Neural cell (in vitro differentiated cells): ENCODE measurements around the gene SUMF1. TPM values are rescaled to one million over a fixed set of nuclear protein-coding genes. Genes with fewer than 3 reads are reported as not detected.

Experiments
- H2AFZ ChIP-seq: fragments of 200-600, 300-800 bp; sonication (generic), shearing (Covaris generic); 2 replicates; pipeline ENCODE4 v1.6.0; 2014; ENCODE audit warnings: low read depth, mild to moderate bottlenecking, antibody characterized with exemption, low read length, moderate library complexity
- H3F3A ChIP-seq: fragments of 200-600 bp; shearing (Covaris generic); 2 replicates; pipeline ENCODE4 v1.6.1; 2016; ENCODE audit warnings: mild to moderate bottlenecking, moderate library complexity, mixed read lengths, antibody characterized with exemption, low read length; ENCODE audit not compliant: insufficient read depth, poor library complexity, severe bottlenecking
- H3K27ac ChIP-seq: fragments of 200-600, 300-800 bp; sonication (generic), shearing (Covaris generic); 2 replicates; pipeline ENCODE4 v1.5.1; 2014; ENCODE audit warnings: mild to moderate bottlenecking, low read length, moderate library complexity
- H3K27me3 ChIP-seq: fragments of 300-800, 200-600 bp; sonication (generic), shearing (Covaris generic); 2 replicates; pipeline ENCODE4 v1.6.0; 2014; ENCODE audit warnings: mild to moderate bottlenecking, low read depth, low read length, moderate library complexity; ENCODE audit not compliant: insufficient read depth
- H3K36me3 ChIP-seq: fragments of 300-800, 200-600 bp; sonication (generic), shearing (Covaris generic); 2 replicates; pipeline ENCODE4 v1.5.1; 2014; ENCODE audit warnings: mild to moderate bottlenecking, antibody characterized with exemption, low read length, moderate library complexity; ENCODE audit not compliant: insufficient read depth
- H3K4me2 ChIP-seq: fragments of 300-800, 200-600 bp; sonication (generic), shearing (Covaris generic); 2 replicates; pipeline ENCODE4 v1.6.0; 2014; ENCODE audit warnings: mild to moderate bottlenecking, low read length
- H3K4me3 ChIP-seq: fragments of 300-800, 200-600 bp; sonication (generic), shearing (Covaris generic); 2 replicates; pipeline ENCODE4 v1.5.1; 2014; ENCODE audit warnings: mild to moderate bottlenecking, low read length, moderate library complexity
- H3K79me2 ChIP-seq: fragments of 200-600 bp; shearing (Covaris generic); replicated peaks from 2 replicates; pipeline ENCODE4 v1.6.0; 2014; ENCODE audit warnings: mild to moderate bottlenecking, low read length, moderate library complexity; ENCODE audit not compliant: insufficient read depth
- H3K9ac ChIP-seq: fragments of 300-800, 200-600 bp; sonication (generic), shearing (Covaris generic); 2 replicates; pipeline ENCODE4 v1.6.1; 2016; ENCODE audit warnings: mild to moderate bottlenecking, low read length, mixed read lengths
- H3K9me2 ChIP-seq: fragments of 200-600 bp; shearing (Covaris generic); 2 replicates; pipeline ENCODE4 v1.6.1; 2016; ENCODE audit warnings: mild to moderate bottlenecking, low read length, mixed read lengths; ENCODE audit not compliant: insufficient read depth
- H3K9me3 ChIP-seq: fragments of 200-600, 300-800 bp; sonication (generic), shearing (Covaris generic); 2 replicates; pipeline ENCODE4 v1.6.1; 2016; ENCODE audit warnings: mild to moderate bottlenecking, mixed run types, low read length, moderate library complexity, mixed read lengths
- H4K20me1 ChIP-seq: fragments of 200-600 bp; shearing (Covaris generic); 2 replicates; pipeline ENCODE4 v1.6.1; 2016; ENCODE audit warnings: mild to moderate bottlenecking, mixed run types; ENCODE audit not compliant: insufficient read depth
- CTCF ChIP-seq: fragments of 450-650 bp; IDR thresholded peaks from 2 replicates; pipeline ENCODE4 v1.5.1; 2014; ENCODE audit warnings: antibody characterized with exemption, mild to moderate bottlenecking, moderate library complexity; ENCODE audit not compliant: poor library complexity, severe bottlenecking
- EP300 ChIP-seq: fragments of 450-650 bp; conservative IDR thresholded peaks from 2 replicates; pipeline ENCODE4 v1.6.1; 2014; ENCODE audit warnings: antibody characterized with exemption, mild to moderate bottlenecking, moderate library complexity; ENCODE audit not compliant: poor library complexity, severe bottlenecking
- EZH2 ChIP-seq: fragments of 200-600, 300-800 bp; shearing (Covaris generic), sonication (generic); IDR thresholded peaks from 2 replicates; pipeline ENCODE4 v1.6.1; 2014; ENCODE audit warnings: antibody characterized with exemption, low read length, borderline replicate concordance, mild to moderate bottlenecking; ENCODE audit not compliant: insufficient read depth, poor library complexity, severe bottlenecking
- MXI1 ChIP-seq: fragments of 450-650 bp; conservative IDR thresholded peaks from 2 replicates; pipeline ENCODE4 v1.6.1; 2014; ENCODE audit warnings: antibody characterized with exemption, mild to moderate bottlenecking; ENCODE audit not compliant: poor library complexity, severe bottlenecking
- POLR2AphosphoS5 ChIP-seq: IDR thresholded peaks from 2 replicates; pipeline ENCODE4 v1.6.1; 2012
- RAD21 ChIP-seq: fragments of 450-650 bp; conservative IDR thresholded peaks from 2 replicates; pipeline ENCODE4 v1.6.1; 2014; ENCODE audit warnings: antibody characterized with exemption, mild to moderate bottlenecking, moderate library complexity
- REST ChIP-seq: IDR thresholded peaks from 2 replicates; pipeline ENCODE4 v1.6.1; 2012; ENCODE audit warnings: borderline replicate concordance
- SMC3 ChIP-seq: fragments of 450-650 bp; conservative IDR thresholded peaks from 2 replicates; pipeline ENCODE4 v1.6.1; 2014; ENCODE audit warnings: antibody characterized with exemption, mild to moderate bottlenecking, moderate library complexity; ENCODE audit not compliant: poor library complexity
- TAF1 ChIP-seq: IDR thresholded peaks from 2 replicates; pipeline ENCODE4 v1.6.1; 2012; ENCODE audit warnings: low read depth
- polyA plus RNA-seq: library from polyadenylated mRNA; depleted of rRNA; stranded (reverse); fragments of >200 nt; gene quantifications from 2 replicates; pipeline ENCODE4 v1.2.3, GENCODE V29; 2014

The SUMF1 gene
- polyA plus RNA-seq, 1 donor from 2014 or later, result 3.6 TPM

- Histone ChIP-seq H3K79me2 (no peaks in the 10 kb centered on the region), H3K36me3 (no peaks in the 10 kb centered on the region), H3K9ac (no peak overlapping the region), H3K27ac (no peak overlapping the region), H4K20me1 (no peaks in the 10 kb centered on the region), H2AFZ (no peak overlapping the region), H3K27me3 (peaks cover 18% of the 10 kb centered on the region), H3K9me2 (no peaks in the 10 kb centered on the region), H3K9me3 (no peaks in the 10 kb centered on the region), H3F3A (no peaks in the 10 kb centered on the region), H3K4me3 (no peak overlapping the region), H3K4me2 (no peak overlapping the region)
- TF ChIP-seq RAD21, result no peak
- no peak for TF ChIP-seq MXI1
- no peak for TF ChIP-seq EP300
- no peak for TF ChIP-seq REST
- TF ChIP-seq CTCF, result no peak
- no peak for TF ChIP-seq SMC3
- no peak for TF ChIP-seq EZH2
- TF ChIP-seq TAF1, result no peak
- TF ChIP-seq POLR2AphosphoS5, result no peak
Measured at GRCh38 chr3:4497843-4498324, 30.8 kb upstream of the SUMF1 start.

GRCh38 chr3:4497005-4497692, 30.1 kb upstream of the SUMF1 start:
- no peaks in the 10 kb centered on the region for H4K20me1 ChIP-seq
- H3K9ac ChIP-seq, result no peak overlapping the region
- no peaks in the 10 kb centered on the region for H3K36me3 ChIP-seq
- H2AFZ ChIP-seq, result no peak overlapping the region
- H3K9me3 ChIP-seq, result no peaks in the 10 kb centered on the region
- no peaks in the 10 kb centered on the region for H3K9me2 ChIP-seq
- no peak overlapping the region for H3K4me3 ChIP-seq
- no peak overlapping the region for H3K4me2 ChIP-seq
- H3K27me3 ChIP-seq, result peaks cover 18% of the 10 kb centered on the region
- no peak overlapping the region for H3K27ac ChIP-seq
- H3K79me2 ChIP-seq, result no peaks in the 10 kb centered on the region
- TF ChIP-seq TAF1 (no peak), RAD21 (no peak), CTCF (no peak), EP300 (no peak), EZH2 (no peak)
- H3F3A ChIP-seq, result no peaks in the 10 kb centered on the region
